Mesendoderm (in vitro differentiated cells): ENCODE results near the gene FUBP1. TPM values are rescaled to one million over a fixed set of nuclear protein-coding genes. Genes with fewer than 3 reads are reported as not detected.
A peak's percentile ranks its signal among the peaks of the same experiment; 100 is the strongest.
"Not testable (repeated sequence)": the region's sequence is repeated elsewhere in the genome, so short reads cannot be mapped to it uniquely, and the experiment has no call there.

Experiments used
- DNase-seq: peaks from one replicate; pipeline ENCODE4 v3.0.0; 2013
- H2AK5ac ChIP-seq: 2 replicates; pipeline ENCODE4 v1.6.1; 2013; ENCODE audit warnings: low read length, inconsistent platforms
- H2BK120ac ChIP-seq: 2 replicates; pipeline ENCODE4 v1.6.1; 2013; ENCODE audit warnings: low read depth, mild to moderate bottlenecking, low read length, moderate library complexity, mixed read lengths
- H2BK15ac ChIP-seq: replicated peaks from 2 replicates; pipeline ENCODE4 v1.6.1; 2013; ENCODE audit warnings: low read depth, mild to moderate bottlenecking, moderate library complexity
- H2BK5ac ChIP-seq: 2 replicates; pipeline ENCODE4 v1.6.1; 2013; ENCODE audit warnings: low read length, inconsistent platforms
- H3K18ac ChIP-seq: 2 replicates; pipeline ENCODE4 v1.6.1; 2013; ENCODE audit warnings: mild to moderate bottlenecking, low read length, mixed read lengths
- H3K23ac ChIP-seq: one replicate; pipeline ENCODE4 v1.6.1; 2013; ENCODE audit warnings: low read length
- H3K27ac ChIP-seq: 2 replicates; pipeline ENCODE4 v1.5.1; 2013; ENCODE audit warnings: low read depth, mild to moderate bottlenecking, inconsistent platforms, low read length, moderate library complexity
- H3K27me3 ChIP-seq: 2 replicates; pipeline ENCODE4 v1.6.1; 2013; ENCODE audit warnings: low read length, control low read depth, mild to moderate bottlenecking, inconsistent platforms; ENCODE audit not compliant: insufficient read depth, poor library complexity
- H3K36me3 ChIP-seq: 2 replicates; pipeline ENCODE4 v1.6.1; 2013; ENCODE audit warnings: low read length, inconsistent platforms; ENCODE audit not compliant: control insufficient read depth, insufficient read depth
- H3K4ac ChIP-seq: one replicate; pipeline ENCODE4 v1.6.1; 2013; ENCODE audit warnings: low read depth, mild to moderate bottlenecking, low read length, moderate library complexity
- H3K4me1 ChIP-seq: 2 replicates; pipeline ENCODE4 v1.6.1; 2013; ENCODE audit warnings: low read depth, low read length, inconsistent platforms; ENCODE audit not compliant: control insufficient read depth
- H3K4me2 ChIP-seq: 2 replicates; pipeline ENCODE4 v1.6.1; 2013; ENCODE audit warnings: low read length
- H3K4me3 ChIP-seq: 2 replicates; pipeline ENCODE4 v1.5.1; 2013; ENCODE audit warnings: mild to moderate bottlenecking, low read length
- H3K56ac ChIP-seq: one replicate; pipeline ENCODE4 v1.6.1; 2013; ENCODE audit warnings: low read length
- H3K79me1 ChIP-seq: 2 replicates; pipeline ENCODE4 v1.6.1; 2013; ENCODE audit warnings: low read length, inconsistent platforms
- H3K79me2 ChIP-seq: 2 replicates; pipeline ENCODE4 v1.6.1; 2013; ENCODE audit warnings: mild to moderate bottlenecking, low read length; ENCODE audit not compliant: control insufficient read depth, insufficient read depth
- H3K9ac ChIP-seq: 2 replicates; pipeline ENCODE4 v1.6.1; 2013; ENCODE audit warnings: low read length, inconsistent platforms
- H4K5ac ChIP-seq: one replicate; pipeline ENCODE4 v1.6.1; 2013; ENCODE audit warnings: low read length
- H4K8ac ChIP-seq: one replicate; pipeline ENCODE4 v1.6.1; 2013; ENCODE audit warnings: low read depth, mild to moderate bottlenecking, control low read depth, low read length, moderate library complexity
- WGBS: extraction: QIAGEN DNeasy Blood & Tissue Kit; methylation state at CpG from one replicate; pipeline ENCODE4 v1.1.7; 2013; ENCODE audit warnings: low lambda C conversion rate, missing lambda C conversion rate; ENCODE audit not compliant: insufficient coverage; ENCODE audit errors: extremely low coverage; 5-methylcytosine and 5-hydroxymethylcytosine counted together
- polyA plus RNA-seq, 2 experiments: library from polyadenylated mRNA; stranded (reverse); fragments of 200-250 nt; gene quantifications; one replicate each; pipeline ENCODE4 v1.2.3, GENCODE V29; 2013

The FUBP1 gene, protein sequence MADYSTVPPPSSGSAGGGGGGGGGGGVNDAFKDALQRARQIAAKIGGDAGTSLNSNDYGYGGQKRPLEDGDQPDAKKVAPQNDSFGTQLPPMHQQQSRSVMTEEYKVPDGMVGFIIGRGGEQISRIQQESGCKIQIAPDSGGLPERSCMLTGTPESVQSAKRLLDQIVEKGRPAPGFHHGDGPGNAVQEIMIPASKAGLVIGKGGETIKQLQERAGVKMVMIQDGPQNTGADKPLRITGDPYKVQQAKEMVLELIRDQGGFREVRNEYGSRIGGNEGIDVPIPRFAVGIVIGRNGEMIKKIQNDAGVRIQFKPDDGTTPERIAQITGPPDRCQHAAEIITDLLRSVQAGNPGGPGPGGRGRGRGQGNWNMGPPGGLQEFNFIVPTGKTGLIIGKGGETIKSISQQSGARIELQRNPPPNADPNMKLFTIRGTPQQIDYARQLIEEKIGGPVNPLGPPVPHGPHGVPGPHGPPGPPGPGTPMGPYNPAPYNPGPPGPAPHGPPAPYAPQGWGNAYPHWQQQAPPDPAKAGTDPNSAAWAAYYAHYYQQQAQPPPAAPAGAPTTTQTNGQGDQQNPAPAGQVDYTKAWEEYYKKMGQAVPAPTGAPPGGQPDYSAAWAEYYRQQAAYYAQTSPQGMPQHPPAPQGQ
- 264 TPM for polyA plus RNA-seq (2013, experiment 1 of 2)
- 264 TPM for polyA plus RNA-seq (2013, experiment 2 of 2)

DNA sequence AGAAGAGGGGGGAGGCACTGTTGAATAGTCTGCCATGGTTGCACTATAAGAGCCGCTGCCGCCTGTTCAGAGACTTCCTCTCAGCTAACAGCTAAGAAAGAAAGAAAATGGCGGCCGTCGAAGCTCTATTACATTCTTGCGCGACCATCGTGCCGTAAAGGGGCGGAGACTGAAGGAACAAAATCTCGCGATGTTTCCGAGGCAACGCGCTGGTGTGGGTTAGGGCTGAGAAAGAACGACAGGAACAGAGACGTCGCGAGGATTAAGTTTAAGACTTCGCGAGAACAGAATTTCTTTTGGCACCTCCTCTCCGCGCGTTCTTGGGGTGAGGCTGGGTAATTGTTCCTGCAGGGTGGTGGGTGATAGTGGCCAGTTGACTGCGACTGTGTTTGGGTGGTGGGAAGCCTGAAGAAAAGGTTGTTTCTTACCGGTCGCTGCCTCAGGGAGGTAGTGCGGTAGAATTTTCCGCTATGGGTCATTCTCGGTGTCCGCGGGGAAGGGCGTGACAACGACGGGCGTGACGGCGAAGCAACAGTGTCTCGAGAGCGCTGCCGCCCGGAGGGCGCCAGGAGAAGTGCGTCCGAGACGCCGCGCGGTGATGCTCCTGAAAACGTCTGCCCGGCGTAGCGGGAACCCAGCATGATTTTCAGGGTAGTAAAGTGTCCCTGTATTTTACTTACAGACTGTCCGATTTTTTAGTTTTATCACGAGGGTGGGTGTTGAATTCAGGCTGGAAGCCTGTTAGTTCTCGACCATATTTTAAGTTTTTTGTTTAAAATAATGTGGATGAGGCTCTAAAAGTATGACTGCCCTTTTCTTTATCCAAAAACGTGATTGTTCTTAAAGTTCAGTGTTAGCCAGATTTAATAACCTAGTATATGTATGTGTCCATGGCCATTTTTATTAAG, at the start of gene FUBP1:
TSS of gene FUBP1 (minus strand) at position 104 of the 908 bp plus-strand sequence. CDS start at position 36, 68 bp downstream.
- no CpG with 5 or more reads among the region's 57 CpGs for WGBS
- H3K27me3 ChIP-seq = no peaks in the 10 kb centered on the region

DNA sequence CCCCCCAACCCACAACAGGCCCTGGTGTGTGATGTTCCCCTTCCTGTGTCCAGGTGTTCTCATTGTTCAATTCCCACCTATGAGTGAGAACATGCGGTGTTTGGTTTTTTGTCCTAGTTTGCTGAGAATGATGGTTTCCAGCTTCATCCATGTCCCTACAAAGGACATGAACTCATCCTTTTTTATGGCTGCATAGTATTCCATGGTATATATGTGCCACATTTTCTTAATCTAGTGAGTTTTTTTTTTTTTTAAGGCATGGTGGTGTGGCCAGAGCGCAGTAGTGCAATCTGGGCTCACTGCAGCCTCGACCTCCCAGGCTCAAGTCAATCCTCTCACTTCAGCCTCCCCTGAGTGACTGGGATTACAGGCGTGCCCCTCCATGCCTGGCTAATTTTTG, 42.3 kb upstream of the FUBP1 start:
- not testable (repeated sequence) for H2BK120ac ChIP-seq, H4K5ac ChIP-seq, H3K9ac ChIP-seq, H2BK5ac ChIP-seq, H3K36me3 ChIP-seq, H3K27ac ChIP-seq, H3K23ac ChIP-seq, H2AK5ac ChIP-seq, H2BK15ac ChIP-seq, H4K8ac ChIP-seq, H3K56ac ChIP-seq, H3K4ac ChIP-seq, H3K4me2 ChIP-seq, H3K4me3 ChIP-seq, H3K79me2 ChIP-seq, H3K4me1 ChIP-seq, H3K27me3 ChIP-seq, DNase-seq, H3K18ac ChIP-seq, H3K79me1 ChIP-seq
- WGBS = no CpG with 5 or more reads among the region's 4 CpGs

More for the DNA sequence above, at the start of gene FUBP1:
- H2BK5ac ChIP-seq = peak within 1 kb of the TSS; percentile 89
- H3K4me1 ChIP-seq = no peaks in the 10 kb centered on the region
- DNase-seq = peak; percentile 99
- H3K36me3 ChIP-seq = no peaks in the 10 kb centered on the region
- H3K18ac ChIP-seq = peak within 1 kb of the TSS; percentile 90
- H3K23ac ChIP-seq = peak within 1 kb of the TSS; percentile 96
- H3K9ac ChIP-seq = peak within 1 kb of the TSS; percentile 99
- H3K4me3 ChIP-seq = peak within 1 kb of the TSS; percentile 96
- H2BK120ac ChIP-seq = peak within 1 kb of the TSS; percentile 29
- peak within 1 kb of the TSS; percentile 43 for H4K8ac ChIP-seq
- H3K56ac ChIP-seq = peak within 1 kb of the TSS; percentile 100
- peak within 1 kb of the TSS; percentile 71 for H4K5ac ChIP-seq
- peaks cover 69% of the 10 kb centered on the region for H3K79me2 ChIP-seq
- peak within 1 kb of the TSS; percentile 29 for H3K4me2 ChIP-seq
- no peak within 1 kb of the TSS for H2BK15ac ChIP-seq
- H3K4ac ChIP-seq = peak within 1 kb of the TSS; percentile 100
- peak within 1 kb of the TSS; percentile 8 for H2AK5ac ChIP-seq
- no peaks in the 10 kb centered on the region for H3K79me1 ChIP-seq
- peak within 1 kb of the TSS; percentile 99 for H3K27ac ChIP-seq

GRCh38 chr1:78019024-78019423, 40.2 kb upstream of the FUBP1 start:
- H3K23ac ChIP-seq = no peak overlapping the region
- WGBS = no CpG with 5 or more reads among the region's 1 CpG

GRCh38 chr1:78015148-78015547, 36.3 kb upstream of the FUBP1 start:
- H3K56ac ChIP-seq = no peak overlapping the region
- H2BK15ac ChIP-seq = no peak overlapping the region

More at GRCh38 chr1:78019024-78019423, 40.2 kb upstream of the FUBP1 start:
- no peaks in the 10 kb centered on the region for H3K36me3 ChIP-seq
- no peak overlapping the region for H3K18ac ChIP-seq
- H4K8ac ChIP-seq = no peak overlapping the region
- H3K4ac ChIP-seq = no peak overlapping the region
- no peak overlapping the region for H3K56ac ChIP-seq
- H2BK120ac ChIP-seq = no peak overlapping the region
- H3K9ac ChIP-seq = no peak overlapping the region
- no peak overlapping the region for H2BK5ac ChIP-seq
- H3K79me1 ChIP-seq = no peaks in the 10 kb centered on the region
- no peak overlapping the region for H3K4me2 ChIP-seq
- H3K4me1 ChIP-seq = no peaks in the 10 kb centered on the region
- no peak overlapping the region for H4K5ac ChIP-seq
- no peak overlapping the region for H2AK5ac ChIP-seq
- no peak for DNase-seq
- H2BK15ac ChIP-seq = no peak overlapping the region
- H3K4me3 ChIP-seq = no peak overlapping the region
- H3K27ac ChIP-seq = no peak overlapping the region
- no peaks in the 10 kb centered on the region for H3K27me3 ChIP-seq
- H3K79me2 ChIP-seq = no peaks in the 10 kb centered on the region

DNA sequence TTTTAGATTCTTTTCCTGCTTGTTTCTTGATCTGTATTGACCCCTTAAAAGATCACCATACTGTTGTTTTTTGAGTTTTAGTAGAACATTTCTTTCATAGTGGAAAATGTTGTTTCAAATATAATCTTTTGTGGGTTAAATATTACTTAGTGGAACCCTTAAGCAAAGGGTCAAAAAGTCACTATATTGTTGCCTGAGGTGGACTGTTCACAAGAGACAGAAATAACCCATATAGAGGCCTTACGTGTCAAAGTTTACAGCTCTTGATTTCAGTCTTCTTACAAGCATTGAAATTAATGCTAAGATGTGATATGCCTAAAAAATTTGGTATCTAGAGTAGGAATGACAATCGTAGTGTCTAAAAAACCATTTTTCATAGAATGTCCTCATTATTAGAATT, 32.2 kb upstream of the FUBP1 start:
- H3K79me1 ChIP-seq = no peaks in the 10 kb centered on the region
- no peaks in the 10 kb centered on the region for H3K36me3 ChIP-seq
- H2BK15ac ChIP-seq = no peak overlapping the region
- H3K79me2 ChIP-seq = no peaks in the 10 kb centered on the region
- no peak overlapping the region for H2BK120ac ChIP-seq
- H3K27me3 ChIP-seq = no peaks in the 10 kb centered on the region
- no CpG with 5 or more reads among the region's 2 CpGs for WGBS
- no peak overlapping the region for H4K8ac ChIP-seq
- H3K4me2 ChIP-seq = no peak overlapping the region
- no peak overlapping the region for H3K4ac ChIP-seq
- no peak overlapping the region for H3K56ac ChIP-seq
- H3K23ac ChIP-seq = no peak overlapping the region
- H3K18ac ChIP-seq = no peak overlapping the region
- no peak overlapping the region for H3K4me3 ChIP-seq
- no peak overlapping the region for H2AK5ac ChIP-seq
- no peak for DNase-seq
- H3K27ac ChIP-seq = no peak overlapping the region
- H2BK5ac ChIP-seq = no peak overlapping the region
- no peaks in the 10 kb centered on the region for H3K4me1 ChIP-seq
- H3K9ac ChIP-seq = no peak overlapping the region
- no peak overlapping the region for H4K5ac ChIP-seq

More at GRCh38 chr1:78015148-78015547, 36.3 kb upstream of the FUBP1 start:
- Histone ChIP-seq H3K79me1 (no peaks in the 10 kb centered on the region), H3K18ac (no peak overlapping the region), H3K4ac (no peak overlapping the region), H3K4me2 (no peak overlapping the region), H3K4me1 (no peaks in the 10 kb centered on the region), H3K4me3 (no peak overlapping the region), H4K5ac (no peak overlapping the region), H3K79me2 (no peaks in the 10 kb centered on the region), H2AK5ac (no peak overlapping the region), H3K9ac (no peak overlapping the region), H4K8ac (no peak overlapping the region), H2BK5ac (no peak overlapping the region), H3K27me3 (no peaks in the 10 kb centered on the region), H3K36me3 (no peaks in the 10 kb centered on the region), H2BK120ac (no peak overlapping the region), H3K23ac (no peak overlapping the region), H3K27ac (no peak overlapping the region)
- DNase-seq = no peak
